Measurements from ENCODE around the gene BMF. TPM values are rescaled to one million over a fixed set of nuclear protein-coding genes. Genes with fewer than 3 reads are reported as not detected.
"Not testable (repeated sequence)": the region's sequence is repeated elsewhere in the genome, so short reads cannot be mapped to it uniquely, and the experiment has no call there.

Gene BMF, protein sequence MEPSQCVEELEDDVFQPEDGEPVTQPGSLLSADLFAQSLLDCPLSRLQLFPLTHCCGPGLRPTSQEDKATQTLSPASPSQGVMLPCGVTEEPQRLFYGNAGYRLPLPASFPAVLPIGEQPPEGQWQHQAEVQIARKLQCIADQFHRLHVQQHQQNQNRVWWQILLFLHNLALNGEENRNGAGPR
- total RNA-seq (8.2 TPM), polyA plus RNA-seq (1 to 10 TPM in 2 of 4 donors, under 1 TPM in 2; 0.86 to 1.5 (median 1.2) TPM)

- ATAC-seq (ENCODE audit: low read depth in 2 of 2) = peak; percentile 80 to 85
- H3K27me3 Mint-ChIP-seq = peaks cover 9% of the 10 kb centered on the region
- Histone ChIP-seq H3K27me3 (ENCODE audit: control insufficient read depth, insufficient read depth, low read length) (no peaks in the 10 kb centered on the region), H3K4me1 (ENCODE audit: control insufficient read depth, insufficient read depth, low read length, poor library complexity, severe bottlenecking) (peaks cover 43% of the 10 kb centered on the region), H3K36me3 (ENCODE audit: control insufficient read depth, insufficient read depth, low read length) (no peaks in the 10 kb centered on the region), H3K9me3 (ENCODE audit: control insufficient read depth in 2 of 2, low read length in 2 of 2) (no peaks in the 10 kb centered on the region), H3K27ac (ENCODE audit: insufficient read depth, low read length, poor library complexity, severe bottlenecking) (peak within 1 kb of the TSS; percentile 9), H3K4me3 (ENCODE audit: low read depth, low read length) (peak within 1 kb of the TSS; percentile 73)
- peaks cover 3% of the 10 kb centered on the region for H3K36me3 Mint-ChIP-seq
- no peaks in the 10 kb centered on the region for H3K9me3 Mint-ChIP-seq
- peaks cover 8 to 55% (median 34%) of the 10 kb centered on the region in 4 donors for H3K4me1 Mint-ChIP-seq
- DNase-seq = peak; percentile 91 to 96 (median 93)
- H3K27ac Mint-ChIP-seq = peak within 1 kb of the TSS; percentile 82 to 94 (median 93)
- H3K4me3 Mint-ChIP-seq = peak within 1 kb of the TSS; percentile 95 to 99 (median 96)
These were observed at the start of gene BMF for GRCh38 chr15:40108855-40109735. Gene BMF (minus strand): TSS chr15:40108879. CDS start chr15:40106086, 2,793 bp downstream.

DNA sequence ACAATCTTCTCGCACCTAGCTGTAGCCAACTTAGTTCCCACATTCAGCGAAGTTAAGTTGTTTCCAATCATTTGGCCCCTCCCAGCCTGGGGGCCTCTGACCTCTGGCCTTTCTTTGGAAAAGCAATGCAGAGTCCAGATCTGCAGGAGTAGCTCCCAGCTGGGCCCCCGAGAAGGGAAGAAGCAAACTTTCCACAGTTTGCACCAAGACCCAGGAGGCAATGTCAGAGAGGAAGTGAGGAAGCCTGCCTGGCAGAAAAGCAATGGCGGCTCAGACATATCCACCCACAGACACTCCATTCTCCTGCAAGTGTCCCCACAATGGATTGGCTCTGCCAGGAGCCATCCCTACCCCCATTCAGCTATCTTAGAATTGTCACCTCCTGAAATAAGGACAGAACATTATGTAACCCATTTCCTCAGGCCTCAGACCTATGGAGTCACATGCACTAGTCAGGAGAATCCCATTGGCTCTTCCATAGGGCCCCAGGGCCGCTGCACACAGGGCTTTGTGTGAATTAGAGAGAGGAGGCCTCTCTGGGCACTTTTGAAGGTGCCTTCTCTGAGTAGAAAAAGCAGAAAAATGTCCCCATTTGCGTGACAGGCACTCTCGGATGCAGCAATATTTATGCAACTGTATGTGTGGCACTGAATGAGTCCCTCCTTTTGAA lies 49.2 kb upstream of the BMF start:
- H3K9me3 Mint-ChIP-seq = no peaks in the 10 kb centered on the region
- peaks cover 0 to 6% (median under 1%) of the 10 kb centered on the region in 4 donors for H3K4me1 Mint-ChIP-seq

GRCh38 chr15:40155270-40155910 lies 46.7 kb upstream of the BMF start:
- H3K27ac Mint-ChIP-seq = no peak overlapping the region
- Histone ChIP-seq H3K9me3 (ENCODE audit: control insufficient read depth in 2 of 2, low read length in 2 of 2) (no peaks in the 10 kb centered on the region), H3K27ac (ENCODE audit: insufficient read depth, low read length, poor library complexity, severe bottlenecking) (no peak overlapping the region), H3K27me3 (ENCODE audit: control insufficient read depth, insufficient read depth, low read length) (peaks cover 4% of the 10 kb centered on the region), H3K4me1 (ENCODE audit: control insufficient read depth, insufficient read depth, low read length, poor library complexity, severe bottlenecking) (peaks cover 2% of the 10 kb centered on the region), H3K36me3 (ENCODE audit: control insufficient read depth, insufficient read depth, low read length) (no peaks in the 10 kb centered on the region), H3K4me3 (ENCODE audit: low read depth, low read length) (no peak overlapping the region)
- H3K27me3 Mint-ChIP-seq = no peaks in the 10 kb centered on the region
- H3K36me3 Mint-ChIP-seq = no peaks in the 10 kb centered on the region
- no peak for DNase-seq
- peaks cover 0 to 6% (median 0%) of the 10 kb centered on the region in 4 donors for H3K4me1 Mint-ChIP-seq
- no peak for ATAC-seq (ENCODE audit: low read depth in 2 of 2)
- H3K9me3 Mint-ChIP-seq = no peaks in the 10 kb centered on the region
- no peak overlapping the region for H3K4me3 Mint-ChIP-seq

More for the DNA sequence above, 49.2 kb upstream of the BMF start:
- Mint-ChIP-seq H3K27ac (no peak overlapping the region), H3K27me3 (no peaks in the 10 kb centered on the region), H3K4me3 (no peak overlapping the region), H3K36me3 (no peaks in the 10 kb centered on the region)
- peaks cover 14% of the 10 kb centered on the region for H3K4me1 ChIP-seq (ENCODE audit: control insufficient read depth, insufficient read depth, low read length, poor library complexity, severe bottlenecking)
- H3K27ac ChIP-seq (ENCODE audit: insufficient read depth, low read length, poor library complexity, severe bottlenecking) = no peak overlapping the region
- H3K27me3 ChIP-seq (ENCODE audit: control insufficient read depth, insufficient read depth, low read length) = no peaks in the 10 kb centered on the region
- H3K36me3 ChIP-seq (ENCODE audit: control insufficient read depth, insufficient read depth, low read length) = no peaks in the 10 kb centered on the region
- DNase-seq = no peak
- no peak for ATAC-seq (ENCODE audit: low read depth in 2 of 2)
- H3K9me3 ChIP-seq (ENCODE audit: control insufficient read depth in 2 of 2, low read length in 2 of 2) = no peaks in the 10 kb centered on the region
- no peak overlapping the region for H3K4me3 ChIP-seq (ENCODE audit: low read depth, low read length)

GRCh38 chr15:40154821-40155220 lies 46.1 kb upstream of the BMF start:
- H3K36me3 Mint-ChIP-seq = not testable (repeated sequence)

DNA sequence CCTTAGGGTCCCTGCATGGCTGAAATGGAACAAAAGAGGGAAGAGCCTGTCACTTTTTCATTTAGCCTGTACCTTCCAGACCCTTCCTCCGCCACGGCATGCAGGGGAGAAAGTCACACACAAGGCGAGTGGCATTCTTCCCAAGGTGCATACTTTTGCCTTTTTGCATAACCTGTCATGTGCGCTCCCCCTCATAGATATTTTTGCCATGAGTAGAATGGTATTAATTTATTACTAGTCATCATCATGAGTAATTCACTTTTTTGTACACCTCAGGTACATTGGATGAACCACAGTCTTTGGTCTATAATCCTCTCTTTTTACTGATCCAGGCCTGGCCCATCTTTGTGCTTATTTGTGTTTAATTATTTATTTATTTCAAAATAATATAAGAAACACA lies 43.3 kb upstream of the BMF start:
- no peaks in the 10 kb centered on the region for H3K36me3 ChIP-seq (ENCODE audit: control insufficient read depth, insufficient read depth, low read length)
- H3K27ac Mint-ChIP-seq = no peak overlapping the region
- H3K4me3 Mint-ChIP-seq = no peak overlapping the region
- no peaks in the 10 kb centered on the region for H3K9me3 ChIP-seq (ENCODE audit: control insufficient read depth in 2 of 2, low read length in 2 of 2)
- no peaks in the 10 kb centered on the region for H3K4me1 Mint-ChIP-seq
- DNase-seq (no peak), ATAC-seq (ENCODE audit: low read depth in 2 of 2) (no peak)
- H3K9me3 Mint-ChIP-seq = no peaks in the 10 kb centered on the region
- H3K4me3 ChIP-seq (ENCODE audit: low read depth, low read length) = no peak overlapping the region
- no peaks in the 10 kb centered on the region for H3K4me1 ChIP-seq (ENCODE audit: control insufficient read depth, insufficient read depth, low read length, poor library complexity, severe bottlenecking)
- H3K36me3 Mint-ChIP-seq = no peaks in the 10 kb centered on the region
- H3K27me3 Mint-ChIP-seq = no peaks in the 10 kb centered on the region
- no peak overlapping the region for H3K27ac ChIP-seq (ENCODE audit: insufficient read depth, low read length, poor library complexity, severe bottlenecking)
- peaks cover 4% of the 10 kb centered on the region for H3K27me3 ChIP-seq (ENCODE audit: control insufficient read depth, insufficient read depth, low read length)

More at GRCh38 chr15:40154821-40155220, 46.1 kb upstream of the BMF start:
- not testable (repeated sequence) for H3K27ac ChIP-seq (ENCODE audit: insufficient read depth, low read length, poor library complexity, severe bottlenecking); H3K9me3 ChIP-seq (ENCODE audit: control insufficient read depth in 2 of 2, low read length in 2 of 2); H3K27me3 Mint-ChIP-seq; H3K4me3 ChIP-seq (ENCODE audit: low read depth, low read length); H3K27me3 ChIP-seq (ENCODE audit: control insufficient read depth, insufficient read depth, low read length); H3K4me1 Mint-ChIP-seq; H3K36me3 ChIP-seq (ENCODE audit: control insufficient read depth, insufficient read depth, low read length); H3K9me3 Mint-ChIP-seq; H3K4me1 ChIP-seq (ENCODE audit: control insufficient read depth, insufficient read depth, low read length, poor library complexity, severe bottlenecking); DNase-seq; ATAC-seq (ENCODE audit: low read depth in 2 of 2); H3K4me3 Mint-ChIP-seq; H3K27ac Mint-ChIP-seq

- no peak overlapping the region for H3K27ac Mint-ChIP-seq
- no peaks in the 10 kb centered on the region for H3K9me3 Mint-ChIP-seq
- no peak overlapping the region for H3K4me3 Mint-ChIP-seq
These were observed 42.8 kb upstream of the BMF start for GRCh38 chr15:40151499-40151898.

DNA sequence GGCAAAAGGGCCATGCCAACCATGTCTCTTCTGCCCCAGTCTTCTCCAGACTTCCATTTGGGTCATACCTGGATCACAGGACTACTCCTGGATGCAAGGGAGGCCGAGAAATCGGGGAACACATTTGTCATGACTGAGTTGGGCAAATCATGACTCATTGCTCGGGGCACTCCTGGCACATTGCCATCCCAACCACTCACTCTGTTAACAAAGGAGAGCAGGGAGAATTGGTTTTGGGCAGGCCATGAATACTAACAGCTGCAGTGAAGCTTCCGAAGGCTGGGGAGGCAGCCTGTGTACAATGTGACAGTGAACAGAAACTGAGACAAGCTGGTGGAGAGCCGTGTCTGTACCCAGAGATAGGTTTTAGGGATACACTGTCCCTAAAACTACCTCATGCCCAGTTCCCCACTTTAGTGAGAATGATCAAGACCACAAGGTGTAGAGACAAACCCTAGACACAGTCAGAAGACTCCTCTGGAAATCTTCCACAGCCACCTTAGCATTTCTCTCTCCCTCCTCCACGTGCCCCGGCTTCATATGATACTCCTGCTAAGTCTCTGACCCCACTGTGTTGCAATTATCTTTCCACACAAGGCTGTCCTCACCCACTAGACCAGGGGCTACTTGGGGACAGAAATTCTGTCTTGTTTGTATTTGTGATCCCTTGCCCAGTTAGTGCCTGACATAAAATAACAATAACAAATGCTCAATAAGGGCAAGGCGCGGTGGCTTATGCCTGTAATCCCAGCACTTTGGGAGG lies 41.7 kb upstream of the BMF start:
- Mint-ChIP-seq H3K27me3 (no peaks in the 10 kb centered on the region), H3K4me3 (no peak overlapping the region), H3K36me3 (no peaks in the 10 kb centered on the region), H3K9me3 (no peaks in the 10 kb centered on the region), H3K27ac (peak overlapping the region in 1 of 3 donors; percentile 44), H3K4me1 (no peaks in the 10 kb centered on the region)
- Histone ChIP-seq H3K4me3 (ENCODE audit: low read depth, low read length) (no peak overlapping the region), H3K27ac (ENCODE audit: insufficient read depth, low read length, poor library complexity, severe bottlenecking) (no peak overlapping the region), H3K27me3 (ENCODE audit: control insufficient read depth, insufficient read depth, low read length) (peaks cover 4% of the 10 kb centered on the region), H3K36me3 (ENCODE audit: control insufficient read depth, insufficient read depth, low read length) (no peaks in the 10 kb centered on the region), H3K4me1 (ENCODE audit: control insufficient read depth, insufficient read depth, low read length, poor library complexity, severe bottlenecking) (no peaks in the 10 kb centered on the region), H3K9me3 (ENCODE audit: control insufficient read depth in 2 of 2, low read length in 2 of 2) (no peaks in the 10 kb centered on the region)
- ATAC-seq (ENCODE audit: low read depth in 2 of 2) (no peak), DNase-seq (no peak)

More at GRCh38 chr15:40151499-40151898, 42.8 kb upstream of the BMF start:
- no peak for DNase-seq
- no peaks in the 10 kb centered on the region for H3K36me3 Mint-ChIP-seq
- no peaks in the 10 kb centered on the region for H3K36me3 ChIP-seq (ENCODE audit: control insufficient read depth, insufficient read depth, low read length)
- H3K4me1 Mint-ChIP-seq = no peaks in the 10 kb centered on the region
- H3K27ac ChIP-seq (ENCODE audit: insufficient read depth, low read length, poor library complexity, severe bottlenecking) = no peak overlapping the region
- H3K4me1 ChIP-seq (ENCODE audit: control insufficient read depth, insufficient read depth, low read length, poor library complexity, severe bottlenecking) = no peaks in the 10 kb centered on the region
- H3K27me3 ChIP-seq (ENCODE audit: control insufficient read depth, insufficient read depth, low read length) = peaks cover 4% of the 10 kb centered on the region
- H3K27me3 Mint-ChIP-seq = no peaks in the 10 kb centered on the region
- no peaks in the 10 kb centered on the region for H3K9me3 ChIP-seq (ENCODE audit: control insufficient read depth in 2 of 2, low read length in 2 of 2)
- no peak for ATAC-seq (ENCODE audit: low read depth in 2 of 2)
- no peak overlapping the region for H3K4me3 ChIP-seq (ENCODE audit: low read depth, low read length)

Data from CD4-positive, CD25-positive, alpha-beta regulatory T cell (primary cell).